SK-N-SH (cell line): ENCODE measurements around the gene SPTLC1. TPM values are rescaled to one million over a fixed set of nuclear protein-coding genes. Genes with fewer than 3 reads are reported as not detected.

ENCODE experiments used
- CTCF ChIA-PET: fragments of 300-600, 350-600 bp; formaldehyde crosslinking; extraction: SDS; loops from one replicate; lab custom pipeline; 2021; lab: Yijun Ruan, JAX
- POLR2A ChIA-PET: fragments of 350-600 bp; sonication (Branson Sonifier 250); formaldehyde crosslinking; extraction: SDS; loops from one replicate; lab custom pipeline; 2020; ENCODE audit warnings: antibody characterized with exemption, inconsistent platforms; lab: Yijun Ruan, JAX
- DNase-seq: peaks from one replicate; pipeline ENCODE4 v3.0.0; 2012
- H2AFZ ChIP-seq: fragments of 200-600 bp; sonication (generic); 2 replicates; pipeline ENCODE4 v1.8.1; 2016; ENCODE audit warnings: antibody characterized with exemption, mild to moderate bottlenecking, low read depth
- H3F3A ChIP-seq: fragments of 200-600 bp; sonication (generic); replicated peaks from 2 replicates; pipeline ENCODE3; 2016; ENCODE audit warnings: antibody characterized with exemption, mild to moderate bottlenecking; ENCODE audit not compliant: insufficient read depth
- H3K27ac ChIP-seq, 2 experiments: fragments of 200-500 bp in 1 of 2; fragments of 200-600 bp in 1 of 2; sonication (Bioruptor generic) in 1 of 2; sonication (generic), shearing (Covaris generic) in 1 of 2; 2 replicates each; pipeline versions ENCODE4 v1.5.1 to v1.6.1; 2014 to 2016; ENCODE audit warnings: low read depth in 2 of 2, inconsistent platforms in 1 of 2, low read length in 1 of 2, mild to moderate bottlenecking in 1 of 2, mixed read lengths in 1 of 2
- H3K27me3 ChIP-seq: fragments of 200-600 bp; sonication (generic), shearing (Covaris generic); 2 replicates; pipeline ENCODE4 v1.6.1; 2016; ENCODE audit warnings: mixed run types; ENCODE audit not compliant: insufficient read depth
- H3K36me3 ChIP-seq, 2 experiments: fragments of 200-500 bp in 1 of 2; fragments of 200-600 bp in 1 of 2; sonication (Bioruptor generic) in 1 of 2; sonication (generic) in 1 of 2; replicated peaks in 1 of 2; 2 replicates each; pipeline versions ENCODE3 to v1.5.1; 2014 to 2016; ENCODE audit warnings: low read length in 1 of 2, mild to moderate bottlenecking in 1 of 2; ENCODE audit not compliant: insufficient read depth in 2 of 2, control insufficient read depth in 1 of 2
- H3K4me1 ChIP-seq, 2 experiments: fragments of 200-500 bp in 1 of 2; fragments of 200-600 bp in 1 of 2; sonication (Bioruptor generic) in 1 of 2; sonication (generic), shearing (Covaris generic) in 1 of 2; 2 replicates each; pipeline versions ENCODE4 v1.5.1 to v1.6.1; 2014 to 2016; ENCODE audit warnings: low read depth in 1 of 2, low read length in 1 of 2, mixed run types in 1 of 2; ENCODE audit not compliant: insufficient read depth in 2 of 2, control insufficient read depth in 1 of 2
- H3K4me2 ChIP-seq: fragments of 200-600 bp; sonication (generic), shearing (Covaris generic); 2 replicates; pipeline ENCODE4 v1.6.1; 2017; ENCODE audit warnings: mixed run types
- H3K4me3 ChIP-seq, 2 experiments: fragments of 200-500 bp in 1 of 2; fragments of 200-600 bp in 1 of 2; sonication (Bioruptor generic) in 1 of 2; sonication (generic), shearing (Covaris generic) in 1 of 2; 2 replicates each; pipeline versions ENCODE4 v1.5.1 to v1.8.1; 2014 to 2016; ENCODE audit warnings: low read depth in 2 of 2, inconsistent platforms in 1 of 2, low read length in 1 of 2, mild to moderate bottlenecking in 1 of 2, mixed read lengths in 1 of 2, moderate library complexity in 1 of 2
- H3K79me2 ChIP-seq: fragments of 200-600 bp; sonication (generic); 2 replicates; pipeline ENCODE4 v1.8.1; 2017; ENCODE audit warnings: mild to moderate bottlenecking; ENCODE audit not compliant: insufficient read depth
- H3K9ac ChIP-seq: fragments of 200-600 bp; sonication (generic); 2 replicates; pipeline ENCODE4 v1.6.1; 2017; ENCODE audit warnings: mixed run types
- H3K9me2 ChIP-seq: fragments of 200-600 bp; sonication (generic); 2 replicates; pipeline ENCODE4 v1.6.1; 2017; ENCODE audit warnings: mixed run types
- H3K9me3 ChIP-seq: fragments of 200-600 bp; sonication (generic); 2 replicates; pipeline ENCODE4 v1.6.1; 2017; ENCODE audit warnings: mixed run types, mild to moderate bottlenecking, moderate library complexity
- H4K20me1 ChIP-seq: fragments of 200-600 bp; sonication (generic); 2 replicates; pipeline ENCODE4 v1.6.1; 2017; ENCODE audit warnings: mild to moderate bottlenecking, mixed run types; ENCODE audit not compliant: insufficient read depth
- CHD2 ChIP-seq: fragments of 150-350 bp; IDR thresholded peaks from 2 replicates; pipeline ENCODE4 v1.6.1; 2018; ENCODE audit warnings: low read length; ENCODE audit not compliant: partially characterized antibody
- FOXJ3 ChIP-seq: sonication (generic); formaldehyde crosslinking; IDR thresholded peaks from 2 replicates; pipeline ENCODE4 v1.5.1; 2020; ENCODE audit warnings: mild to moderate bottlenecking, missing genetic modification reagents
- FOXM1 ChIP-seq: IDR thresholded peaks from 2 replicates; pipeline ENCODE4 v1.4.0; 2012; ENCODE audit warnings: low read depth, mild to moderate bottlenecking
- JUND ChIP-seq: IDR thresholded peaks from 2 replicates; pipeline ENCODE4 v1.4.0; 2012
- MEF2A ChIP-seq: IDR thresholded peaks from 2 replicates; pipeline ENCODE4 v1.4.0; 2012; ENCODE audit warnings: low read depth, borderline replicate concordance
- NFIC ChIP-seq: IDR thresholded peaks from 2 replicates; pipeline ENCODE4 v1.4.0; 2012; ENCODE audit warnings: borderline replicate concordance
- POLR2AphosphoS5 ChIP-seq: IDR thresholded peaks from 2 replicates; pipeline ENCODE4 v1.6.1; 2012; ENCODE audit warnings: low read depth, low read length
- RCOR1 ChIP-seq: fragments of 150-350 bp; IDR thresholded peaks from 2 replicates; pipeline ENCODE4 v1.6.1; 2017; ENCODE audit warnings: antibody characterized with exemption, low read length
- RFX5 ChIP-seq: IDR thresholded peaks from 2 replicates; pipeline ENCODE4 v1.6.1; 2012; ENCODE audit warnings: mild to moderate bottlenecking, improper control_type of control experiment, low read length
- TCF12 ChIP-seq: IDR thresholded peaks from 2 replicates; pipeline ENCODE4 v1.4.0; 2012
- WGBS: methylation state at CpG from one replicate; pipeline ENCODE4 v1.1.6; 2017; ENCODE audit warnings: low lambda C conversion rate; 5-methylcytosine and 5-hydroxymethylcytosine counted together
- polyA plus RNA-seq, 3 experiments: library from polyadenylated mRNA; depleted of rRNA; stranded (reverse); fragments of >200 nt; gene quantifications; 2 replicates each; pipeline ENCODE4 v1.2.3, GENCODE V29; 2012
- TF ChIP-seq, protein P1 (sequence below): IDR thresholded peaks from 2 replicates; pipeline ENCODE4 v1.4.0; 2012; ENCODE audit warnings: low read depth
- TF ChIP-seq, protein P2 (sequence below): IDR thresholded peaks from 2 replicates; pipeline ENCODE4 v1.6.1; 2012; ENCODE audit warnings: mild to moderate bottlenecking, low read depth, low read length, moderate library complexity
- TF ChIP-seq, protein P3 (sequence below): fragments of 150-350 bp; IDR thresholded peaks from 2 replicates; pipeline ENCODE4 v1.6.1; 2017; ENCODE audit warnings: antibody characterized with exemption, low read length, low read depth, borderline replicate concordance
- TF ChIP-seq, protein P4 (sequence below): IDR thresholded peaks from 2 replicates; pipeline ENCODE4; 2012
- TF ChIP-seq, protein P5 (sequence below): fragments of 150-350 bp; IDR thresholded peaks from 2 replicates; pipeline ENCODE4 v1.6.1; 2016; ENCODE audit warnings: mild to moderate bottlenecking, low read depth, low read length

The SPTLC1 gene
- polyA plus RNA-seq, 1 of the 3 experiments (the other 2 are of a cell fraction), result 53.9 TPM

DNA sequence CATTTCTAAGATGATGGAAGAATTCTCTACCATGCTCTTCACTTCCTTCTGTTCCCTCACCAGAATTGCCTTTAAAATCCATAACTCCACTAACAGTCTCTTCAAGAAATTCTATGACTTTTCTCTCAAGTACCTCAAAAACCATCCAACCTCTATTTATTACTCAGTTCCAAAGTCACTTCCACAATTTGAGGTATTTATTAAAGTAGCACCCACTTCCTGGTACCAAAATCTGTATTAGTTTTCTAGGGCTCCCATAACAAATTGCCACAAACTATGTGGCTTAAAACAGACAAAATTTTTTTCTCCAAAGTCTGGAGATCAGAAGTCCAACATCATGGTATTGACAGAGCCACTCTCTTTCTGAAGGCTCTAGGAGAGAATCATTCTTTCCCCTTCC, 4.9 kb upstream of the SPTLC1 start:
- ChIA-PET POLR2A (no interaction called here), CTCF (no interaction called here)
- no peak for DNase-seq

DNA sequence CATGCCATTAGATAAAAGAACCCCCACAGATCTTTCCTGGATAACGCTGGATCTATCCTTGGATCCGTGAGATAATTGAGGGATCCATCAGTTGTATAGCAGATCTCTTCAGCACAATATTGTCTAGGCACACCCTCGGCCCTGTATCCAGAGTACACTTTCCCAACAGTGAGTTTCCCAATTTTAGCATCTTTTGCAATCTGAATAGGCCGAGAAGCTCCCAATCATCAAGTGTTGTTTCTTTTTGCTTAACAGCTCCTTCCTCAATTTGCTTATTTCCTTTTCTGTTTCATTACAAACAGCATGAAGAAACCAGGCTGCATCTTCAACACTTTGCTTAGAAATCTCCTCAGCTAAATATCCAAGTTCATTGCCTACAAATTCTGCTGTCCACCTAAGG, 4.4 kb upstream of the SPTLC1 start:
- DNase-seq, result no peak
- 23% methylated on average over 4 of the region's 4 CpGs for WGBS
- no peaks in the 10 kb centered on the region for H3K36me3 ChIP-seq
- H3K9ac ChIP-seq, result no peak overlapping the region
- no peaks in the 10 kb centered on the region for H3F3A ChIP-seq
- POLR2A ChIA-PET, result no interaction called here
- H4K20me1 ChIP-seq, result no peaks in the 10 kb centered on the region
- no peaks in the 10 kb centered on the region for H3K9me3 ChIP-seq
- no peaks in the 10 kb centered on the region for H3K9me2 ChIP-seq
- no peak overlapping the region for H3K4me3 ChIP-seq
- H3K27me3 ChIP-seq, result no peaks in the 10 kb centered on the region
- H2AFZ ChIP-seq, result no peak overlapping the region
- no peaks in the 10 kb centered on the region; a peak in 1 of 4 replicates for H3K4me1 ChIP-seq
- TF ChIP-seq TCF12, result no peak
- TF ChIP-seq, protein P1, sequence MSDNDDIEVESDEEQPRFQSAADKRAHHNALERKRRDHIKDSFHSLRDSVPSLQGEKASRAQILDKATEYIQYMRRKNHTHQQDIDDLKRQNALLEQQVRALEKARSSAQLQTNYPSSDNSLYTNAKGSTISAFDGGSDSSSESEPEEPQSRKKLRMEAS, result no peak
- TF ChIP-seq, protein P2, sequence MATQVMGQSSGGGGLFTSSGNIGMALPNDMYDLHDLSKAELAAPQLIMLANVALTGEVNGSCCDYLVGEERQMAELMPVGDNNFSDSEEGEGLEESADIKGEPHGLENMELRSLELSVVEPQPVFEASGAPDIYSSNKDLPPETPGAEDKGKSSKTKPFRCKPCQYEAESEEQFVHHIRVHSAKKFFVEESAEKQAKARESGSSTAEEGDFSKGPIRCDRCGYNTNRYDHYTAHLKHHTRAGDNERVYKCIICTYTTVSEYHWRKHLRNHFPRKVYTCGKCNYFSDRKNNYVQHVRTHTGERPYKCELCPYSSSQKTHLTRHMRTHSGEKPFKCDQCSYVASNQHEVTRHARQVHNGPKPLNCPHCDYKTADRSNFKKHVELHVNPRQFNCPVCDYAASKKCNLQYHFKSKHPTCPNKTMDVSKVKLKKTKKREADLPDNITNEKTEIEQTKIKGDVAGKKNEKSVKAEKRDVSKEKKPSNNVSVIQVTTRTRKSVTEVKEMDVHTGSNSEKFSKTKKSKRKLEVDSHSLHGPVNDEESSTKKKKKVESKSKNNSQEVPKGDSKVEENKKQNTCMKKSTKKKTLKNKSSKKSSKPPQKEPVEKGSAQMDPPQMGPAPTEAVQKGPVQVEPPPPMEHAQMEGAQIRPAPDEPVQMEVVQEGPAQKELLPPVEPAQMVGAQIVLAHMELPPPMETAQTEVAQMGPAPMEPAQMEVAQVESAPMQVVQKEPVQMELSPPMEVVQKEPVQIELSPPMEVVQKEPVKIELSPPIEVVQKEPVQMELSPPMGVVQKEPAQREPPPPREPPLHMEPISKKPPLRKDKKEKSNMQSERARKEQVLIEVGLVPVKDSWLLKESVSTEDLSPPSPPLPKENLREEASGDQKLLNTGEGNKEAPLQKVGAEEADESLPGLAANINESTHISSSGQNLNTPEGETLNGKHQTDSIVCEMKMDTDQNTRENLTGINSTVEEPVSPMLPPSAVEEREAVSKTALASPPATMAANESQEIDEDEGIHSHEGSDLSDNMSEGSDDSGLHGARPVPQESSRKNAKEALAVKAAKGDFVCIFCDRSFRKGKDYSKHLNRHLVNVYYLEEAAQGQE, result no peak
- no peak for TF ChIP-seq FOXM1
- TF ChIP-seq RCOR1, result no peak
- TF ChIP-seq, protein P3, sequence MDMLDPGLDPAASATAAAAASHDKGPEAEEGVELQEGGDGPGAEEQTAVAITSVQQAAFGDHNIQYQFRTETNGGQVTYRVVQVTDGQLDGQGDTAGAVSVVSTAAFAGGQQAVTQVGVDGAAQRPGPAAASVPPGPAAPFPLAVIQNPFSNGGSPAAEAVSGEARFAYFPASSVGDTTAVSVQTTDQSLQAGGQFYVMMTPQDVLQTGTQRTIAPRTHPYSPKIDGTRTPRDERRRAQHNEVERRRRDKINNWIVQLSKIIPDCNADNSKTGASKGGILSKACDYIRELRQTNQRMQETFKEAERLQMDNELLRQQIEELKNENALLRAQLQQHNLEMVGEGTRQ, result no peak
- no peak for TF ChIP-seq FOXJ3 (CRISPR knock-in tag)
- TF ChIP-seq, protein P4, sequence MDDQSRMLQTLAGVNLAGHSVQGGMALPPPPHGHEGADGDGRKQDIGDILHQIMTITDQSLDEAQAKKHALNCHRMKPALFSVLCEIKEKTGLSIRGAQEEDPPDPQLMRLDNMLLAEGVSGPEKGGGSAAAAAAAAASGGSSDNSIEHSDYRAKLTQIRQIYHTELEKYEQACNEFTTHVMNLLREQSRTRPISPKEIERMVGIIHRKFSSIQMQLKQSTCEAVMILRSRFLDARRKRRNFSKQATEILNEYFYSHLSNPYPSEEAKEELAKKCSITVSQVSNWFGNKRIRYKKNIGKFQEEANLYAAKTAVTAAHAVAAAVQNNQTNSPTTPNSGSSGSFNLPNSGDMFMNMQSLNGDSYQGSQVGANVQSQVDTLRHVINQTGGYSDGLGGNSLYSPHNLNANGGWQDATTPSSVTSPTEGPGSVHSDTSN, result no peak
- no peak for TF ChIP-seq MEF2A
- no peak for TF ChIP-seq POLR2AphosphoS5
- H3K4me2 ChIP-seq, result no peak overlapping the region
- H3K79me2 ChIP-seq, result peaks cover 6% of the 10 kb centered on the region
- H3K27ac ChIP-seq, result no peak overlapping the region
- CTCF ChIA-PET, result no interaction called here

More for the DNA sequence above, 4.9 kb upstream of the SPTLC1 start:
- Histone ChIP-seq H3K27ac (no peak overlapping the region), H3K27me3 (no peaks in the 10 kb centered on the region), H3K4me3 (no peak overlapping the region), H2AFZ (no peak overlapping the region), H3F3A (no peaks in the 10 kb centered on the region), H3K4me2 (no peak overlapping the region), H3K79me2 (peaks cover under 1% of the 10 kb centered on the region), H4K20me1 (no peaks in the 10 kb centered on the region), H3K9me3 (no peaks in the 10 kb centered on the region), H3K9ac (no peak overlapping the region), H3K9me2 (no peaks in the 10 kb centered on the region), H3K4me1 (no peaks in the 10 kb centered on the region; a peak in 1 of 4 replicates), H3K36me3 (no peaks in the 10 kb centered on the region)
- TF ChIP-seq JUND, result no peak
- TF ChIP-seq MEF2A, result no peak
- TF ChIP-seq CHD2, result no peak
- TF ChIP-seq, protein P3, result no peak
- TF ChIP-seq NFIC, result no peak
- no peak for TF ChIP-seq RFX5
- TF ChIP-seq, protein P5, sequence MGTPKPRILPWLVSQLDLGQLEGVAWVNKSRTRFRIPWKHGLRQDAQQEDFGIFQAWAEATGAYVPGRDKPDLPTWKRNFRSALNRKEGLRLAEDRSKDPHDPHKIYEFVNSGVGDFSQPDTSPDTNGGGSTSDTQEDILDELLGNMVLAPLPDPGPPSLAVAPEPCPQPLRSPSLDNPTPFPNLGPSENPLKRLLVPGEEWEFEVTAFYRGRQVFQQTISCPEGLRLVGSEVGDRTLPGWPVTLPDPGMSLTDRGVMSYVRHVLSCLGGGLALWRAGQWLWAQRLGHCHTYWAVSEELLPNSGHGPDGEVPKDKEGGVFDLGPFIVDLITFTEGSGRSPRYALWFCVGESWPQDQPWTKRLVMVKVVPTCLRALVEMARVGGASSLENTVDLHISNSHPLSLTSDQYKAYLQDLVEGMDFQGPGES, result no peak
